GM12878 (cell line): ENCODE results near the gene NPC1. TPM values are rescaled to one million over a fixed set of nuclear protein-coding genes. Genes with fewer than 3 reads are reported as not detected.

Experiments
- ATAC-seq: fragments of 200-7000 bp; cut with Tn5 transposase; 3 replicates; pipeline ENCODE4 v1.9.1; 2020; ENCODE audit warnings: mild to moderate bottlenecking, moderate library complexity
- BruUV-seq: library from RNA; stranded (reverse); fragments of 400-500 nt; replicated peaks from 2 replicates; lab custom pipeline; 2021; lab: Mats Ljungman, UMichigan
- CTCF ChIA-PET: fragments of 300-600 bp; sonication (Branson Sonifier 250); formaldehyde crosslinking; extraction: SDS; loops from one replicate; lab custom pipeline; 2021; ENCODE audit warnings: inconsistent platforms; lab: Yijun Ruan, JAX
- POLR2A ChIA-PET: fragments of 350-600 bp; formaldehyde crosslinking; extraction: SDS; loops from one replicate; lab custom pipeline; 2021; ENCODE audit warnings: inconsistent platforms; lab: Charles Lee
- RAD21 ChIA-PET: fragments of 300-600 bp; sonication (Branson Sonifier 250); formaldehyde crosslinking; loops from one replicate; lab custom pipeline; 2023; ENCODE audit warnings: antibody characterized with exemption; ENCODE audit not compliant: unreplicated experiment; lab: Charles Lee
- SMC1A ChIA-PET: fragments of 300-600 bp; sonication (Branson Sonifier 250); formaldehyde crosslinking; loops from one replicate; lab custom pipeline; 2023; ENCODE audit not compliant: unreplicated experiment, uncharacterized antibody; lab: Charles Lee
- DNase-seq: peaks from one replicate; pipeline ENCODE4 v3.0.0-alpha.2; 2011; ENCODE audit warnings: low read depth, low spot score
- FAIRE-seq: peaks from 3 replicates; lab custom pipeline; 2011; peaks lifted over from hg19 to GRCh38; lab: Jason Lieb, UNC
- H2AFZ ChIP-seq: 2 replicates; pipeline ENCODE4 v1.6.0; 2011; ENCODE audit warnings: low read depth, low read length, control low read depth; ENCODE audit not compliant: control insufficient read depth
- H3K27ac ChIP-seq: 2 replicates; pipeline ENCODE4 v1.5.1; 2011; ENCODE audit warnings: control low read depth; ENCODE audit not compliant: control insufficient read depth, insufficient read depth
- H3K27me3 ChIP-seq, 2 experiments: replicated peaks in 1 of 2; 2 replicates each; pipeline versions ENCODE4 v1.6.0 to v1.6.1; 2011; ENCODE audit warnings: low read length in 1 of 2; ENCODE audit not compliant: control insufficient read depth in 2 of 2, insufficient read depth in 2 of 2
- H3K36me3 ChIP-seq, 2 experiments: 2 replicates each; pipeline ENCODE4 v1.5.1; 2011; ENCODE audit warnings: low read length in 1 of 2; ENCODE audit not compliant: control insufficient read depth in 2 of 2, insufficient read depth in 2 of 2
- H3K4me1 ChIP-seq: 2 replicates; pipeline ENCODE4 v1.6.1; 2011; ENCODE audit warnings: mild to moderate bottlenecking, low read length, moderate library complexity, mixed read lengths; ENCODE audit not compliant: control insufficient read depth, insufficient read depth
- H3K4me2 ChIP-seq: 2 replicates; pipeline ENCODE4 v1.6.0; 2011; ENCODE audit warnings: control low read depth; ENCODE audit not compliant: control insufficient read depth, insufficient read depth
- H3K4me3 ChIP-seq: fragments of 200-600 bp; sonication (generic); 2 replicates; pipeline ENCODE4 v1.5.1; 2016
- H3K79me2 ChIP-seq: 2 replicates; pipeline ENCODE4 v1.6.0; 2011; ENCODE audit warnings: low read length; ENCODE audit not compliant: control insufficient read depth, insufficient read depth
- H3K9ac ChIP-seq: 2 replicates; pipeline ENCODE4 v1.8.0; 2011; ENCODE audit warnings: low read length, control low read depth, mixed read lengths; ENCODE audit not compliant: control insufficient read depth, insufficient read depth
- H3K9me3 ChIP-seq: replicated peaks from 3 replicates; pipeline ENCODE4 v1.5.1; 2011; ENCODE audit warnings: mild to moderate bottlenecking, low read length; ENCODE audit not compliant: control insufficient read depth, insufficient read depth
- H4K20me1 ChIP-seq: 2 replicates; pipeline ENCODE4 v1.6.0; 2011; ENCODE audit not compliant: control insufficient read depth, insufficient read depth
- CREM ChIP-seq: IDR thresholded peaks from 2 replicates; pipeline ENCODE4 v1.6.1; 2014; ENCODE audit warnings: antibody characterized with exemption, low read depth
- FOS ChIP-seq: IDR thresholded peaks from 3 replicates; pipeline ENCODE4 v1.6.1; 2011; ENCODE audit warnings: borderline replicate concordance; ENCODE audit not compliant: insufficient read length; ENCODE audit errors: extremely low read depth
- FOXK2 ChIP-seq: fragments of 450-650 bp; IDR thresholded peaks from 2 replicates; pipeline ENCODE4 v1.6.1; 2017; ENCODE audit warnings: mild to moderate bottlenecking, moderate library complexity
- MYC ChIP-seq: IDR thresholded peaks from 2 replicates; pipeline ENCODE4 v1.6.1; 2011; ENCODE audit warnings: mild to moderate bottlenecking, low read length, moderate library complexity, inconsistent platforms; ENCODE audit not compliant: insufficient read depth, insufficient replicate concordance, insufficient read length, severe bottlenecking
- RFX5 ChIP-seq: IDR thresholded peaks from 2 replicates; pipeline ENCODE4 v1.6.1; 2011; ENCODE audit warnings: low read depth, low read length, improper control_type of control experiment
- SP1 ChIP-seq: IDR thresholded peaks from one replicate; pipeline ENCODE4 v1.6.1; 2011; ENCODE audit warnings: low read depth, low read length
- SPI1 ChIP-seq: IDR thresholded peaks from 2 replicates; pipeline ENCODE4 v1.6.1; 2011; ENCODE audit warnings: low read depth, mild to moderate bottlenecking, low read length, moderate library complexity, borderline replicate concordance; ENCODE audit not compliant: insufficient read depth
- SUZ12 ChIP-seq: fragments of 200-600 bp; sonication (generic); IDR thresholded peaks from one replicate; pipeline ENCODE4 v1.6.1; 2018; ENCODE audit warnings: antibody characterized with exemption, mild to moderate bottlenecking; ENCODE audit not compliant: unreplicated experiment
- ZNF384 ChIP-seq: IDR thresholded peaks from 2 replicates; pipeline ENCODE4 v1.6.1; 2012; ENCODE audit warnings: low read depth, mild to moderate bottlenecking, low read length, improper control_type of control experiment, borderline replicate concordance
- ZSCAN29 ChIP-seq: fragments of 450-650 bp; IDR thresholded peaks from 2 replicates; pipeline ENCODE4 v1.6.1; 2017; ENCODE audit warnings: mild to moderate bottlenecking, moderate library complexity
- WGBS: methylation state at CpG from one replicate; pipeline ENCODE4 v1.1.6; 2016; ENCODE audit warnings: low lambda C conversion rate; ENCODE audit not compliant: insufficient replicate concordance, insufficient coverage; ENCODE audit errors: missing lambda C conversion rate; 5-methylcytosine and 5-hydroxymethylcytosine counted together
- in situ Hi-C: fragments of 300-500 bp; cut with MboI; formaldehyde crosslinking; loops from 9 replicates; pipeline ENCODE4 v1.14.3; 2018; ENCODE audit warnings: mixed read lengths
- intact Hi-C: fragments of 100-400 bp; cut with micrococcal nuclease; formaldehyde crosslinking; loops from one replicate; pipeline ENCODE4 v1.14.2; 2022; ENCODE audit not compliant: unreplicated experiment
- polyA plus RNA-seq, 11 experiments: library from polyadenylated mRNA; depleted of rRNA in 4 of 11; unstranded in 6 of 11; stranded (reverse) in 5 of 11; fragments of >200 nt; fragmentation: Nextera tagmentation in 4 of 11; fragmentation: Illumina TruSeq in 1 of 11; extraction: Ambion mirVana in 4 of 11; extraction: Trizol in 1 of 11; gene quantifications; 1 replicate in 1 of 11; 2 replicates in 10 of 11; pipeline versions ENCODE4 v1.2.1 to v1.2.3, GENCODE V29; 2011 to 2016; ENCODE audit warnings: inconsistent platforms in 2 of 11, missing spikeins in 2 of 11, low read depth in 1 of 11
- total RNA-seq, 4 experiments: library from RNA; depleted of rRNA in 3 of 4; stranded (reverse); fragments of >200 nt in 3 of 4; fragmentation: Illumina TruSeq in 1 of 4; extraction: Trizol in 1 of 4; gene quantifications; 2 replicates each; pipeline versions ENCODE4 v1.2.1 to v1.2.3, GENCODE V29; 2013 to 2021
- TF ChIP-seq, protein P1 (sequence below): IDR thresholded peaks from 2 replicates; pipeline ENCODE4 v1.6.1; 2012; ENCODE audit warnings: mild to moderate bottlenecking, low read depth, low read length
- TF ChIP-seq, protein P2 (sequence below): fragments of 450-650 bp; IDR thresholded peaks from 2 replicates; pipeline ENCODE4 v1.6.1; 2017; ENCODE audit warnings: mild to moderate bottlenecking, moderate library complexity

The NPC1 gene
- total and polyA plus RNA-seq, 10 of the 15 experiments (the other 5 are each of a cell fraction or from before 2014, with no cell fraction given), result 10.1 to 45.2 (median 19.4) TPM

DNA sequence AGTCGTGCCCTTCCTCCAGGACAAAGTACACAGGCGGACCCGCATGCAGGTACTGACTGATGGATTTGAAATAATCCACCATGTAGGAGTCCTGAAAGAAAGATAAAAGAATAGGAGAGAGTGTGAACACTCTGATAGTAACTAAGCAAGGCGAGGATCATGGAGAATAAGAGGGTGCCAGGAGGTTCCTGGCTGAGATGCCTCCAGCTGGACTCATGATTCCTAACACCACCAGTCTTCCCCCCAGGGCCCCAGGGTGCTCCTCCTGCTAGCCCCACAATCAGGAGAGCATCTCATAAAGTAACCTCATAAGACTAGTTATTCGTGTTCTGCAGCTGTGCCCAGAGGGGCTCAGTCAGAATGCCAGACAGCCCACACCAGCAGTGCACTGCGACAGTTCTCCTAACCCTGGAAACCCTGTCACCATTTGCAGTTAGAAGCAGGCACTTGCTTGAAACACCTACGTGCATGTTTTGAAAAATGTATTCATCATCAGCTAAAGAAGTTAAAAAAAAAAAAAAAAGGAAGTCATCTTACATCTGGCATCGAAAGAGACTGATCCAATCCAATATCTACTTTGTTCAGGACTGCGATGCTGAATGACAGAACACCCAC is 46.3 kb downstream of the NPC1 start (continued):
- TF ChIP-seq, protein P1, sequence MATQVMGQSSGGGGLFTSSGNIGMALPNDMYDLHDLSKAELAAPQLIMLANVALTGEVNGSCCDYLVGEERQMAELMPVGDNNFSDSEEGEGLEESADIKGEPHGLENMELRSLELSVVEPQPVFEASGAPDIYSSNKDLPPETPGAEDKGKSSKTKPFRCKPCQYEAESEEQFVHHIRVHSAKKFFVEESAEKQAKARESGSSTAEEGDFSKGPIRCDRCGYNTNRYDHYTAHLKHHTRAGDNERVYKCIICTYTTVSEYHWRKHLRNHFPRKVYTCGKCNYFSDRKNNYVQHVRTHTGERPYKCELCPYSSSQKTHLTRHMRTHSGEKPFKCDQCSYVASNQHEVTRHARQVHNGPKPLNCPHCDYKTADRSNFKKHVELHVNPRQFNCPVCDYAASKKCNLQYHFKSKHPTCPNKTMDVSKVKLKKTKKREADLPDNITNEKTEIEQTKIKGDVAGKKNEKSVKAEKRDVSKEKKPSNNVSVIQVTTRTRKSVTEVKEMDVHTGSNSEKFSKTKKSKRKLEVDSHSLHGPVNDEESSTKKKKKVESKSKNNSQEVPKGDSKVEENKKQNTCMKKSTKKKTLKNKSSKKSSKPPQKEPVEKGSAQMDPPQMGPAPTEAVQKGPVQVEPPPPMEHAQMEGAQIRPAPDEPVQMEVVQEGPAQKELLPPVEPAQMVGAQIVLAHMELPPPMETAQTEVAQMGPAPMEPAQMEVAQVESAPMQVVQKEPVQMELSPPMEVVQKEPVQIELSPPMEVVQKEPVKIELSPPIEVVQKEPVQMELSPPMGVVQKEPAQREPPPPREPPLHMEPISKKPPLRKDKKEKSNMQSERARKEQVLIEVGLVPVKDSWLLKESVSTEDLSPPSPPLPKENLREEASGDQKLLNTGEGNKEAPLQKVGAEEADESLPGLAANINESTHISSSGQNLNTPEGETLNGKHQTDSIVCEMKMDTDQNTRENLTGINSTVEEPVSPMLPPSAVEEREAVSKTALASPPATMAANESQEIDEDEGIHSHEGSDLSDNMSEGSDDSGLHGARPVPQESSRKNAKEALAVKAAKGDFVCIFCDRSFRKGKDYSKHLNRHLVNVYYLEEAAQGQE, result no peak
- TF ChIP-seq RFX5, result no peak
- no peak for TF ChIP-seq ZSCAN29
- TF ChIP-seq FOXK2, result no peak
- no peak for TF ChIP-seq SP1
- TF ChIP-seq CREM, result no peak
- TF ChIP-seq FOS, result no peak
- TF ChIP-seq MYC, result no peak

DNA sequence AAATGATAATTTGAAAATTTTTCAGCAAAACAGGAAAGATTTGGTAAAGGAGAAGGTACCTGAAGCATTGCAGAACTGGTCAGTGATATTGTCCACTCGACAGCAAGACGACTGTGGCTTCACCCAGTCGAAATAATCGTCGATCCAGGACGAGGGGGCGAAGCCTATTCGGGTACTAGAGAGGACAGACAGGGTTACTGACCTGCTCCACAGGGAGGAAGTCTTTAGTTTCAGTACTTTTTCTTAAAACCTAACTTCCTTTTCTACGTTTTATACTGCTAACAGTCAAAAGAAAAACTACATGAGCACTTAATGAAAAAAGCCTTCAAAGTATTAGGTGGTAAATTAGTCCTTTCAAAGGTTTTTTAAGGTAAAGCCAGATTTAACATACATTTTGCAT is 47.0 kb downstream of the NPC1 start:
- Histone ChIP-seq H3K27ac (no peak overlapping the region), H3K79me2 (no peaks in the 10 kb centered on the region), H3K4me2 (no peak overlapping the region), H2AFZ (no peak overlapping the region), H3K9ac (no peak overlapping the region), H3K4me3 (no peak overlapping the region), H3K4me1 (peaks cover 31% of the 10 kb centered on the region), H3K9me3 (no peaks in the 10 kb centered on the region), H3K36me3 (peaks cover 35 to 37% of the 10 kb centered on the region in 2 experiments), H3K27me3 (no peaks in the 10 kb centered on the region), H4K20me1 (no peaks in the 10 kb centered on the region)
- no TSS peak for BruUV-seq
- peak; percentile 48; the same call in 1 of the 2 replicates for TF ChIP-seq SPI1
- TF ChIP-seq SUZ12, result no peak
- no peak for TF ChIP-seq ZNF384
- TF ChIP-seq, protein P2, sequence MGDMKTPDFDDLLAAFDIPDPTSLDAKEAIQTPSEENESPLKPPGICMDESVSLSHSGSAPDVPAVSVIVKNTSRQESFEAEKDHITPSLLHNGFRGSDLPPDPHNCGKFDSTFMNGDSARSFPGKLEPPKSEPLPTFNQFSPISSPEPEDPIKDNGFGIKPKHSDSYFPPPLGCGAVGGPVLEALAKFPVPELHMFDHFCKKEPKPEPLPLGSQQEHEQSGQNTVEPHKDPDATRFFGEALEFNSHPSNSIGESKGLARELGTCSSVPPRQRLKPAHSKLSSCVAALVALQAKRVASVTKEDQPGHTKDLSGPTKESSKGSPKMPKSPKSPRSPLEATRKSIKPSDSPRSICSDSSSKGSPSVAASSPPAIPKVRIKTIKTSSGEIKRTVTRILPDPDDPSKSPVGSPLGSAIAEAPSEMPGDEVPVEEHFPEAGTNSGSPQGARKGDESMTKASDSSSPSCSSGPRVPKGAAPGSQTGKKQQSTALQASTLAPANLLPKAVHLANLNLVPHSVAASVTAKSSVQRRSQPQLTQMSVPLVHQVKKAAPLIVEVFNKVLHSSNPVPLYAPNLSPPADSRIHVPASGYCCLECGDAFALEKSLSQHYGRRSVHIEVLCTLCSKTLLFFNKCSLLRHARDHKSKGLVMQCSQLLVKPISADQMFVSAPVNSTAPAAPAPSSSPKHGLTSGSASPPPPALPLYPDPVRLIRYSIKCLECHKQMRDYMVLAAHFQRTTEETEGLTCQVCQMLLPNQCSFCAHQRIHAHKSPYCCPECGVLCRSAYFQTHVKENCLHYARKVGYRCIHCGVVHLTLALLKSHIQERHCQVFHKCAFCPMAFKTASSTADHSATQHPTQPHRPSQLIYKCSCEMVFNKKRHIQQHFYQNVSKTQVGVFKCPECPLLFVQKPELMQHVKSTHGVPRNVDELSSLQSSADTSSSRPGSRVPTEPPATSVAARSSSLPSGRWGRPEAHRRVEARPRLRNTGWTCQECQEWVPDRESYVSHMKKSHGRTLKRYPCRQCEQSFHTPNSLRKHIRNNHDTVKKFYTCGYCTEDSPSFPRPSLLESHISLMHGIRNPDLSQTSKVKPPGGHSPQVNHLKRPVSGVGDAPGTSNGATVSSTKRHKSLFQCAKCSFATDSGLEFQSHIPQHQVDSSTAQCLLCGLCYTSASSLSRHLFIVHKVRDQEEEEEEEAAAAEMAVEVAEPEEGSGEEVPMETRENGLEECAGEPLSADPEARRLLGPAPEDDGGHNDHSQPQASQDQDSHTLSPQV, result no peak
- WGBS, result 33% methylated on average over 9 of the region's 9 CpGs
- CTCF ChIA-PET, result interaction anchor here (1.0 kb wide), 1 partner anchor 58 kb away, joined by 4 read pairs; no protein-coding TSS in a partner anchor
- FAIRE-seq (no peak), DNase-seq (no peak), ATAC-seq (no peak)
- POLR2A ChIA-PET, result interaction anchor here (0.6 to 0.9 kb wide), 2 partner anchors 33 to 812 kb away, joined by 3 read pairs; no protein-coding TSS in a partner anchor
- RAD21 ChIA-PET, result no interaction called here
- intact Hi-C loops (no loop called here), in situ Hi-C loops (no loop called here)
- SMC1A ChIA-PET, result interaction anchor here (0.9 to 1.4 kb wide), 2 partner anchors 15 to 256 kb away, joined by 3 read pairs; no protein-coding TSS in a partner anchor
